Measurements from ENCODE around the gene SECISBP2. TPM values are rescaled to one million over a fixed set of nuclear protein-coding genes. Genes with fewer than 3 reads are reported as not detected.

SECISBP2 gene
- total RNA-seq, 1 donor from 2014 or later, result 78.0 TPM

GRCh38 chr9:89351584-89352300, 33.4 kb downstream of the SECISBP2 start:
- Mint-ChIP-seq H3K27me3 (ENCODE audit: low read depth) (no peaks in the 10 kb centered on the region), H3K36me3 (peaks cover 74% of the 10 kb centered on the region), H3K4me3 (no peak overlapping the region), H3K4me1 (no peaks in the 10 kb centered on the region), H3K27ac (no peak overlapping the region), H3K9me3 (no peaks in the 10 kb centered on the region)
- TF ChIP-seq CTCF (IDR thresholded peaks at IDR 0.05; ENCODE audit: unreplicated experiment), result no peak
- DNase-seq (ENCODE audit: low spot score in 2 of 2, unreplicated experiment in 2 of 2), result no peak

GRCh38 chr9:89352451-89352850, 34.2 kb downstream of the SECISBP2 start:
- Mint-ChIP-seq H3K27me3 (ENCODE audit: low read depth) (no peaks in the 10 kb centered on the region), H3K4me3 (no peak overlapping the region), H3K27ac (no peak overlapping the region), H3K36me3 (peaks cover 71% of the 10 kb centered on the region), H3K9me3 (no peaks in the 10 kb centered on the region), H3K4me1 (no peaks in the 10 kb centered on the region)
- TF ChIP-seq CTCF (IDR thresholded peaks at IDR 0.05; ENCODE audit: unreplicated experiment), result no peak
- no peak for DNase-seq (ENCODE audit: low spot score in 2 of 2, unreplicated experiment in 2 of 2)

- DNase-seq (ENCODE audit: low spot score in 2 of 2, unreplicated experiment in 2 of 2), result no peak
- Mint-ChIP-seq H3K4me3 (no peak overlapping the region), H3K27me3 (ENCODE audit: low read depth) (no peaks in the 10 kb centered on the region), H3K36me3 (peaks cover 72% of the 10 kb centered on the region), H3K9me3 (no peaks in the 10 kb centered on the region), H3K27ac (no peak overlapping the region), H3K4me1 (no peaks in the 10 kb centered on the region)
- no peak for TF ChIP-seq CTCF (IDR thresholded peaks at IDR 0.05; ENCODE audit: unreplicated experiment)
Measured at GRCh38 chr9:89352874-89353649, 34.8 kb downstream of the SECISBP2 start.

- Mint-ChIP-seq H3K4me3 (no peak overlapping the region), H3K27ac (no peak overlapping the region), H3K4me1 (no peaks in the 10 kb centered on the region), H3K36me3 (peaks cover 68% of the 10 kb centered on the region), H3K27me3 (ENCODE audit: low read depth) (no peaks in the 10 kb centered on the region), H3K9me3 (no peaks in the 10 kb centered on the region)
- no peak for DNase-seq (ENCODE audit: low spot score in 2 of 2, unreplicated experiment in 2 of 2)
- no peak for TF ChIP-seq CTCF (IDR thresholded peaks at IDR 0.05; ENCODE audit: unreplicated experiment)
Measured at GRCh38 chr9:89353989-89354388, 35.7 kb downstream of the SECISBP2 start.

- Mint-ChIP-seq H3K4me3 (no peak overlapping the region), H3K36me3 (peaks cover 66% of the 10 kb centered on the region), H3K4me1 (no peaks in the 10 kb centered on the region), H3K27ac (no peak overlapping the region), H3K9me3 (no peaks in the 10 kb centered on the region), H3K27me3 (ENCODE audit: low read depth) (no peaks in the 10 kb centered on the region)
- no peak for DNase-seq (ENCODE audit: low spot score in 2 of 2, unreplicated experiment in 2 of 2)
- TF ChIP-seq CTCF (IDR thresholded peaks at IDR 0.05; ENCODE audit: unreplicated experiment), result no peak
Measured at GRCh38 chr9:89354471-89354870, 36.2 kb downstream of the SECISBP2 start.

Data from mesothelial cell of epicardium (in vitro differentiated cells).